Pancreas (tissue), 10 donors: ENCODE measurements around the gene PRSS48. TPM values are rescaled to one million over a fixed set of nuclear protein-coding genes. Genes with fewer than 3 reads are reported as not detected.
"Not testable (repeated sequence)": the region's sequence is repeated elsewhere in the genome, so short reads cannot be mapped to it uniquely, and the experiment has no call there.

Source experiments
- ATAC-seq, 4 donors: fragments of 200-7000 bp; cut with Tn5 transposase; one replicate each; pipeline versions ENCODE4 v1.8.0 to v1.9.1; 2020; ENCODE audit warnings: mild to moderate bottlenecking in 4 of 4, moderate library complexity in 4 of 4
- DNase-seq, 6 donors: peaks; one replicate each; pipeline ENCODE4 v3.0.0-alpha.2; 2020
- FAIRE-seq: peaks from 2 replicates; lab custom pipeline; 2012; peaks lifted over from hg19 to GRCh38; lab: Jason Lieb, UNC
- H3K27ac ChIP-seq, 4 donors: fragments of 200-600 bp; sonication (generic); 1 replicate in 3 of 4; 2 replicates in 1 of 4; pipeline versions ENCODE4 v1.5.0 to v1.8.0; 2020
- H3K27me3 ChIP-seq, 4 donors: fragments of 200-600 bp; one replicate each; pipeline ENCODE4 v1.8.0; 2021
- H3K36me3 ChIP-seq, 3 donors: fragments of 200-600 bp; sonication (generic) in 1 of 3; one replicate each; pipeline versions ENCODE4 v1.5.0 to v1.8.0; 2020 to 2021
- H3K4me1 ChIP-seq, 3 donors: fragments of 200-600 bp; one replicate each; pipeline ENCODE4 v1.8.0; 2021
- H3K4me3 ChIP-seq, 4 donors: fragments of 200-600 bp; sonication (generic) in 2 of 4; one replicate each; pipeline versions ENCODE4 v1.5.0 to v1.8.0; 2020 to 2021
- H3K9me3 ChIP-seq, 4 donors: fragments of 200-600 bp; one replicate each; pipeline ENCODE4 v1.8.0; 2021
- WGBS, 2 donors: extraction: QIAGEN DNeasy Blood & Tissue Kit; methylation state at CpG; one replicate each; pipeline ENCODE4 v1.1.7; 2013; 5-methylcytosine and 5-hydroxymethylcytosine counted together
- intact Hi-C, 3 donors: fragments of 100-400 bp; cut with DNase I; formaldehyde crosslinking; loops; one replicate each; pipeline versions ENCODE4 v1.11.1 to v1.14.2; 2022
- polyA plus RNA-seq, 2 donors: library from polyadenylated mRNA; stranded (reverse); fragments of 200-250 nt; gene quantifications; one replicate each; pipeline ENCODE4 v1.2.3, GENCODE V29; 2013
- total RNA-seq, 6 donors: library from RNA; stranded (reverse); fragmentation: NEBNext Ultra II Directional in 4 of 6; extraction: Animal tissue kit (Norgen Biotek cat#: 25700) in 4 of 6; gene quantifications; one replicate each; pipeline versions ENCODE4 v1.2.1 to v1.2.4, GENCODE V29; 2021 to 2023
- TF ChIP-seq, protein P1 (sequence below), 4 donors: fragments of 200-600 bp; sonication (generic) in 3 of 4; IDR thresholded peaks; one replicate each; pipeline versions ENCODE4 v1.5.0 to v1.8.0; 2021; ENCODE audit warnings: antibody characterized with exemption in 4 of 4
- donor health status: healthy with polysubstance abuse.
- donor health status: DM: no; HTN: no; CAD: no; lungs with moderate emphysema.
- donor health status: DM: no; HTN: no; CAD: no.
- donor health status: control.
- donor health status: control.
- donor health status: Bipolar disorder and iron deficiency.
- donor health status: DM: yes; HTN: yes; CAD: no.
- donor health status: DM: no; HTN: no; CAD: no.
- donor health status: DM: no; HTN: no; CAD: no.
- donor health status: DM: yes; HTN: yes; CAD: no.

The PRSS48 gene
- total and polyA plus RNA-seq, 8 donors = not detected

GRCh38 chr4:151319490-151319889, 42.5 kb downstream of the PRSS48 start:
- H3K4me3 ChIP-seq = no peak overlapping the region
- TF ChIP-seq, protein P1, sequence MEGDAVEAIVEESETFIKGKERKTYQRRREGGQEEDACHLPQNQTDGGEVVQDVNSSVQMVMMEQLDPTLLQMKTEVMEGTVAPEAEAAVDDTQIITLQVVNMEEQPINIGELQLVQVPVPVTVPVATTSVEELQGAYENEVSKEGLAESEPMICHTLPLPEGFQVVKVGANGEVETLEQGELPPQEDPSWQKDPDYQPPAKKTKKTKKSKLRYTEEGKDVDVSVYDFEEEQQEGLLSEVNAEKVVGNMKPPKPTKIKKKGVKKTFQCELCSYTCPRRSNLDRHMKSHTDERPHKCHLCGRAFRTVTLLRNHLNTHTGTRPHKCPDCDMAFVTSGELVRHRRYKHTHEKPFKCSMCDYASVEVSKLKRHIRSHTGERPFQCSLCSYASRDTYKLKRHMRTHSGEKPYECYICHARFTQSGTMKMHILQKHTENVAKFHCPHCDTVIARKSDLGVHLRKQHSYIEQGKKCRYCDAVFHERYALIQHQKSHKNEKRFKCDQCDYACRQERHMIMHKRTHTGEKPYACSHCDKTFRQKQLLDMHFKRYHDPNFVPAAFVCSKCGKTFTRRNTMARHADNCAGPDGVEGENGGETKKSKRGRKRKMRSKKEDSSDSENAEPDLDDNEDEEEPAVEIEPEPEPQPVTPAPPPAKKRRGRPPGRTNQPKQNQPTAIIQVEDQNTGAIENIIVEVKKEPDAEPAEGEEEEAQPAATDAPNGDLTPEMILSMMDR (IDR thresholded peaks at IDR 0.05) = no peak
- ATAC-seq (no peak), FAIRE-seq (no peak), DNase-seq (no peak)
- 95 to 97% methylated on average over 1 of the region's 1 CpG for WGBS, 2 donors
- H3K27ac ChIP-seq = no peak overlapping the region
- intact Hi-C loops = no loop called here
- H3K9me3 ChIP-seq = no peaks in the 10 kb centered on the region
- no peaks in the 10 kb centered on the region for H3K36me3 ChIP-seq
- no peaks in the 10 kb centered on the region for H3K27me3 ChIP-seq
- H3K4me1 ChIP-seq = peaks cover 0 to 30% (median 28%) of the 10 kb centered on the region in 3 donors

DNA sequence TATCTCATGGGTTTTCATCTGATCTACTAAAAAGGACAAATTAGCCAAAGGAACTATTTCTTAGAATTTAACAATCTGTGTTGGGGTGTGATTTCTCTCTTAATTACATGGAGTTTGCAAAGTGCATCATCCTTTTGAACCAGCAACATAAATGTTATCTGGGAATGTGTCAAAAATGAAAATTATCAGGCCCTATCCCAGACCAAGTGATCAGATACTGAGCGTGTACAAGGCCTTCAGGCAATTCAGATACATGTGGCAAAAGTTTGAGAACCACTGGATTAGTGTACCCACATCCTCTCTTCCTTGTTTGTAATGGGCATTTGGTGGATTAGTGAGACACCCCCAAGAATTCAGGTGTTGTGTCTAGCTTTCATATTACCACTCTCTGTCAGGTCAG, 44.6 kb downstream of the PRSS48 start:
- TF ChIP-seq, protein P1 (IDR thresholded peaks at IDR 0.05) = no peak
- DNase-seq = no peak
- intact Hi-C loops = no loop called here
- no peak for ATAC-seq
- Histone ChIP-seq H3K36me3 (no peaks in the 10 kb centered on the region), H3K9me3 (no peaks in the 10 kb centered on the region), H3K4me3 (no peak overlapping the region), H3K4me1 (peaks cover 0 to 10% (median 9%) of the 10 kb centered on the region in 3 donors), H3K27ac (no peak overlapping the region), H3K27me3 (no peaks in the 10 kb centered on the region)
- no peak for FAIRE-seq
- WGBS, 2 donors = 59 to 74% methylated on average over 1 of the region's 1 CpG

- intact Hi-C loops, H3K4me3 ChIP-seq, H3K9me3 ChIP-seq, H3K27me3 ChIP-seq, ATAC-seq, H3K27ac ChIP-seq, H3K36me3 ChIP-seq, DNase-seq, FAIRE-seq: not testable (repeated sequence)
- peaks cover 0 to 11% (median 10%) of the 10 kb centered on the region in 3 donors for H3K4me1 ChIP-seq
- WGBS, 2 donors = 93 to 98% methylated on average over 4 of the region's 4 CpGs
Measured at GRCh38 chr4:151322161-151322560, 45.2 kb downstream of the PRSS48 start.

GRCh38 chr4:151322570-151322969, 45.6 kb downstream of the PRSS48 start:
- intact Hi-C loops = no loop called here
- H3K9me3 ChIP-seq = no peaks in the 10 kb centered on the region
- TF ChIP-seq, protein P1 (IDR thresholded peaks at IDR 0.05) = no peak
- no peaks in the 10 kb centered on the region for H3K36me3 ChIP-seq
- no peak for DNase-seq
- no peaks in the 10 kb centered on the region for H3K27me3 ChIP-seq
- ATAC-seq = no peak
- no peak overlapping the region for H3K27ac ChIP-seq
- no peak overlapping the region for H3K4me3 ChIP-seq
- peak; percentile 89 for FAIRE-seq
- H3K4me1 ChIP-seq = peaks cover 0 to 12% (median 10%) of the 10 kb centered on the region in 3 donors

DNA sequence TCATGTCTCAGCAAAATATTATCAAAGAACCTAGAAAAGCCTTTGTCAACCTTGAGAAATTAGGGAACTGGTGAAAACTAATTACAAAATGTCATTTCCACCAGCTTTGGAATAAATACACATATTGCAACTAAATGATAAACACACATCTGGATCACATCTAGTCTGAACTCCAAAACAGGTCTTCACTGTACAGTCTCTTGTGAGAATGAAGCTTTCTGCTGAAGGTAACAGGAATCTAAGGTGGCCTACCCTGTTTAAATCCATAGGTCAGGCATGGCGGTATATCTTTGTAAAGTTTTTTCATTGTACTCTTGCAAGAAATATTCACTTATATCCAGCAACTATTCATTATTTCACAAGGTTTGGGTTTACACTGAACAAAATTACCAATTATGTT, 46.7 kb downstream of the PRSS48 start:
- ATAC-seq (no peak), DNase-seq (no peak), FAIRE-seq (no peak)
- WGBS, 2 donors = 94 to 100% methylated on average over 1 of the region's 1 CpG
- intact Hi-C loops = no loop called here
- Histone ChIP-seq H3K4me3 (peak overlapping the region in 1 of 4 donors; percentile 70), H3K4me1 (peaks cover 0 to 12% (median 10%) of the 10 kb centered on the region in 3 donors), H3K27me3 (no peaks in the 10 kb centered on the region), H3K36me3 (no peaks in the 10 kb centered on the region), H3K9me3 (no peaks in the 10 kb centered on the region), H3K27ac (no peak overlapping the region)
- TF ChIP-seq, protein P1 (IDR thresholded peaks at IDR 0.05) = no peak
